Measurements from ENCODE around the gene NOC2L. TPM values are rescaled to one million over a fixed set of nuclear protein-coding genes. Genes with fewer than 3 reads are reported as not detected.

The NOC2L gene
- total RNA-seq, 1 experiment from 2014 or later, result 214 TPM

DNA sequence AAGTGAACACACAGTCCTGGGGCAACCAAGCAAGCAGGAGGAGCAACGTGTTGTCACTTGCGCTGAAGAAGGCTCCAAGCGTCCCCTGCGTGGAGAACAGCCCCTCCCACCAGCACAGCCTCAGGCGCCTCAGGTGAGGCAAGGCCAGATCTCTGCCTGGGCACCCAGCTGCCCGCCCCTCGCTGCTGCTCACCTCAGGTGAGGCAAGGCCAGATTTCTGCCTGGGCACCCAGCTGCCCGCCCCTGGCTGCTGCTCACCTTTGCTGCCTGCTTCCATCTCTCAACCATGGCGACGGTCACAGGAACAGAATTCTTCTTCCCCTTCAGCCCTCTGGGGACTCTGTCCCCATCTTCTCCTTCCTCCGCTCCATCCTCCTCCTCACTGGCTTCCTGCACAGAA is 2.4 kb downstream of the NOC2L start:
- DNase-seq (ENCODE audit: low spot score), result no peak
- ChIA-PET CTCF (no interaction called here), POLR2A (ENCODE audit: low non-redundant PET) (no interaction called here)
- H3K27me3 ChIP-seq (replicated peaks; ENCODE audit: insufficient read depth, low read depth, low read length, poor library complexity), result no peaks in the 10 kb centered on the region
- TF ChIP-seq, protein P1, sequence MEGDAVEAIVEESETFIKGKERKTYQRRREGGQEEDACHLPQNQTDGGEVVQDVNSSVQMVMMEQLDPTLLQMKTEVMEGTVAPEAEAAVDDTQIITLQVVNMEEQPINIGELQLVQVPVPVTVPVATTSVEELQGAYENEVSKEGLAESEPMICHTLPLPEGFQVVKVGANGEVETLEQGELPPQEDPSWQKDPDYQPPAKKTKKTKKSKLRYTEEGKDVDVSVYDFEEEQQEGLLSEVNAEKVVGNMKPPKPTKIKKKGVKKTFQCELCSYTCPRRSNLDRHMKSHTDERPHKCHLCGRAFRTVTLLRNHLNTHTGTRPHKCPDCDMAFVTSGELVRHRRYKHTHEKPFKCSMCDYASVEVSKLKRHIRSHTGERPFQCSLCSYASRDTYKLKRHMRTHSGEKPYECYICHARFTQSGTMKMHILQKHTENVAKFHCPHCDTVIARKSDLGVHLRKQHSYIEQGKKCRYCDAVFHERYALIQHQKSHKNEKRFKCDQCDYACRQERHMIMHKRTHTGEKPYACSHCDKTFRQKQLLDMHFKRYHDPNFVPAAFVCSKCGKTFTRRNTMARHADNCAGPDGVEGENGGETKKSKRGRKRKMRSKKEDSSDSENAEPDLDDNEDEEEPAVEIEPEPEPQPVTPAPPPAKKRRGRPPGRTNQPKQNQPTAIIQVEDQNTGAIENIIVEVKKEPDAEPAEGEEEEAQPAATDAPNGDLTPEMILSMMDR (conservative IDR thresholded peaks at IDR 0.05; ENCODE audit: low read depth, low read length), result no peak
- TF ChIP-seq EZH2 (IDR thresholded peaks at IDR 0.05; ENCODE audit: borderline replicate concordance, low read depth, low read length, poor library complexity, severe bottlenecking), result no peak
- H3K27ac ChIP-seq (ENCODE audit: low read depth, low read length, poor library complexity, severe bottlenecking), result no peak overlapping the region
- peaks cover 53% of the 10 kb centered on the region for H3K36me3 ChIP-seq (ENCODE audit: insufficient read depth, low read length, poor library complexity, severe bottlenecking)
- no peaks in the 10 kb centered on the region for H3K9me3 ChIP-seq (ENCODE audit: low read depth, low read length, poor library complexity, severe bottlenecking)
- peaks cover 12% of the 10 kb centered on the region for H3K4me1 ChIP-seq (ENCODE audit: insufficient read depth, low read length, poor library complexity, severe bottlenecking)
- no peak overlapping the region for H3K4me3 ChIP-seq (ENCODE audit: low read depth, low read length, poor library complexity, severe bottlenecking)
- BruUV-seq (replicated peaks), result no TSS peak
- intact Hi-C loops (cut with micrococcal nuclease; ENCODE audit: unreplicated experiment), result no loop called here

DNA sequence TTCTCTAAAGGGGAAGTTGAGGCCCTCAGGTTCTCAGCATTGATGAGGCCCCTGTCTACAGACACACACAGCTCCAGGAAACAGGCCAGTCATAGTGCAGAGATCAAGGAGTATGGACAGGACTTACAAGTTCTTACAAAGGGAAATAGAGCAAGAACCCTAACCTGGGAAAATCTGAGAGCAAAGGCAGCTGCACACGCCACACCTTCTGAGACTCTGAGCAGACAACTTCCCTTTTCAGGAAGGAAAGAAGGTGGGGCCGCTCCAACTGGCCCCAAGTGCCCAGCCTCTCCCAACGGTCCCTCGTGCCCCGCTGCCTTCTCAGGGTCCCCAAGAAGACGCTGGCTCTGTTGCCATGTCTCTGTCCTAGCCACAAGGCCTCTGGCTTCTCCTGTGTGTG is 3.6 kb downstream of the NOC2L start:
- ChIA-PET CTCF (interaction anchor here (1.3 kb wide), 1 partner anchor 50 kb away, joined by 4 read pairs; no protein-coding TSS in a partner anchor), POLR2A (ENCODE audit: low non-redundant PET) (no interaction called here)

DNA sequence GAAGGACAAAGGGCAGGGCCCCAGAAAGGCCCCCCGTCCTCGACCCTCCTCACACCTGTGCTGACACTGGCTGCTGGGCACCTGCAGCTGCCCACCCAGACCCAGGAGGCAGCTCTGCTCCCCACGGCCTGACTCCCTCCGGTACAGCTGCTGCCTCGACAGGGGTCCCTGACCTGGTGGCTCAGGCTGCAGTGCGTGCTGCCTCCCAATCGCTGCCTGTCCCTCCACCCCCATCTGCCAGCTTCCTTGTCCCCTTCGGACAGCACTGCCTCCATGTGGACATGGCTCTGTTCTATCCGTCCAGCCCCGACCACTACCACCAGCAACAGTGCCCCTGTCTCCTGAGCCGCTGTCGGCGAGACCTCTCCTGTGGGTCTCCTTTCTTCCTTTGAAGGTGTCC is 4.1 kb downstream of the NOC2L start:
- ChIA-PET CTCF (interaction anchor here (1.3 kb wide), 1 partner anchor 50 kb away, joined by 4 read pairs; no protein-coding TSS in a partner anchor), POLR2A (ENCODE audit: low non-redundant PET) (no interaction called here)
- no peak overlapping the region for H3K4me3 ChIP-seq (ENCODE audit: low read depth, low read length, poor library complexity, severe bottlenecking)
- no TSS peak for BruUV-seq (replicated peaks)
- peaks cover 66% of the 10 kb centered on the region for H3K36me3 ChIP-seq (ENCODE audit: insufficient read depth, low read length, poor library complexity, severe bottlenecking)
- DNase-seq (ENCODE audit: low spot score), result no peak
- peaks cover 12% of the 10 kb centered on the region for H3K4me1 ChIP-seq (ENCODE audit: insufficient read depth, low read length, poor library complexity, severe bottlenecking)
- no peaks in the 10 kb centered on the region for H3K27me3 ChIP-seq (replicated peaks; ENCODE audit: insufficient read depth, low read depth, low read length, poor library complexity)
- intact Hi-C loops (cut with micrococcal nuclease; ENCODE audit: unreplicated experiment), result no loop called here
- H3K27ac ChIP-seq (ENCODE audit: low read depth, low read length, poor library complexity, severe bottlenecking), result no peak overlapping the region
- no peaks in the 10 kb centered on the region for H3K9me3 ChIP-seq (ENCODE audit: low read depth, low read length, poor library complexity, severe bottlenecking)
- TF ChIP-seq EZH2 (IDR thresholded peaks at IDR 0.05; ENCODE audit: borderline replicate concordance, low read depth, low read length, poor library complexity, severe bottlenecking), result no peak
- TF ChIP-seq, protein P1 (conservative IDR thresholded peaks at IDR 0.05; ENCODE audit: low read depth, low read length), result no peak

More for the DNA sequence above, 3.6 kb downstream of the NOC2L start:
- Histone ChIP-seq H3K27ac (ENCODE audit: low read depth, low read length, poor library complexity, severe bottlenecking) (no peak overlapping the region), H3K4me3 (ENCODE audit: low read depth, low read length, poor library complexity, severe bottlenecking) (no peak overlapping the region), H3K27me3 (replicated peaks; ENCODE audit: insufficient read depth, low read depth, low read length, poor library complexity) (no peaks in the 10 kb centered on the region), H3K36me3 (ENCODE audit: insufficient read depth, low read length, poor library complexity, severe bottlenecking) (peaks cover 60% of the 10 kb centered on the region), H3K4me1 (ENCODE audit: insufficient read depth, low read length, poor library complexity, severe bottlenecking) (peaks cover 12% of the 10 kb centered on the region), H3K9me3 (ENCODE audit: low read depth, low read length, poor library complexity, severe bottlenecking) (no peaks in the 10 kb centered on the region)
- no TSS peak for BruUV-seq (replicated peaks)
- intact Hi-C loops (cut with micrococcal nuclease; ENCODE audit: unreplicated experiment), result no loop called here
- DNase-seq (ENCODE audit: low spot score), result no peak
- TF ChIP-seq, protein P1 (conservative IDR thresholded peaks at IDR 0.05; ENCODE audit: low read depth, low read length), result no peak
- TF ChIP-seq EZH2 (IDR thresholded peaks at IDR 0.05; ENCODE audit: borderline replicate concordance, low read depth, low read length, poor library complexity, severe bottlenecking), result no peak
